HEK293 (cell line): ENCODE data around the gene SAP25.

Experiments used
- CTCF ChIA-PET: fragments of 350-600 bp; formaldehyde crosslinking; extraction: SDS; loops from one replicate; lab custom pipeline; 2021; ENCODE audit warnings: antibody characterized with exemption; lab: Yijun Ruan, JAX
- POLR2A ChIA-PET: fragments of 300-600 bp; formaldehyde crosslinking; extraction: SDS; loops from one replicate; lab custom pipeline; 2020; ENCODE audit warnings: antibody characterized with exemption, inconsistent platforms; lab: Yijun Ruan, JAX
- H3K27ac ChIP-seq: fragments of 200-500 bp; sonication (Bioruptor generic); 2 replicates; pipeline ENCODE4 v1.5.1; 2014; ENCODE audit warnings: low read depth, low read length, control low read depth, inconsistent platforms; ENCODE audit errors: extremely low read depth
- H3K36me3 ChIP-seq, 2 experiments: fragments of 200-500 bp in 1 of 2; sonication (Bioruptor generic) in 1 of 2; 1 replicate in 1 of 2; 2 replicates in 1 of 2; pipeline ENCODE4 v1.5.1; 2014 to 2017; ENCODE audit warnings: inconsistent platforms in 2 of 2, low read length in 2 of 2; ENCODE audit not compliant: control insufficient read depth in 2 of 2, insufficient read depth in 1 of 2
- H3K4me1 ChIP-seq: fragments of 200-500 bp; sonication (Bioruptor generic); 2 replicates; pipeline ENCODE4 v1.5.1; 2014; ENCODE audit warnings: mild to moderate bottlenecking, low read length, inconsistent platforms; ENCODE audit not compliant: control insufficient read depth, insufficient read depth
- H3K4me3 ChIP-seq: 2 replicates; pipeline ENCODE4 v1.5.1; 2011; ENCODE audit warnings: low read depth, mild to moderate bottlenecking, control low read depth, low read length, moderate library complexity
- H3K9me3 ChIP-seq: fragments of 200-500 bp; sonication (Bioruptor generic); 2 replicates; pipeline ENCODE4 v1.5.1; 2014; ENCODE audit warnings: low read depth, low read length, inconsistent platforms; ENCODE audit not compliant: control insufficient read depth, insufficient read depth
- CTCF ChIP-seq: fragments of 450-650 bp; formaldehyde crosslinking; IDR thresholded peaks from 2 replicates; pipeline ENCODE4 v1.5.1; 2016; ENCODE audit warnings: missing biosample characterization, missing genetic modification characterization
- HOXA7 ChIP-seq: sonication (generic); formaldehyde crosslinking; IDR thresholded peaks from 2 replicates; pipeline ENCODE4 v1.8.1; 2022; ENCODE audit warnings: missing genetic modification reagents, borderline replicate concordance
- INSM2 ChIP-seq: fragments of 450-650 bp; formaldehyde crosslinking; IDR thresholded peaks from 2 replicates; pipeline ENCODE4 v1.5.1; 2016; ENCODE audit warnings: missing biosample characterization, missing genetic modification characterization
- KLF17 ChIP-seq: fragments of 450-650 bp; formaldehyde crosslinking; IDR thresholded peaks from 2 replicates; pipeline ENCODE4 v1.5.1; 2016; ENCODE audit warnings: missing biosample characterization, missing genetic modification characterization
- KLF8 ChIP-seq: fragments of 450-650 bp; formaldehyde crosslinking; IDR thresholded peaks from 2 replicates; pipeline ENCODE4 v1.5.1; 2016; ENCODE audit warnings: missing biosample characterization, missing genetic modification characterization
- RBAK ChIP-seq: fragments of 450-650 bp; formaldehyde crosslinking; IDR thresholded peaks from 2 replicates; pipeline ENCODE4 v1.5.1; 2016; ENCODE audit warnings: missing biosample characterization, missing genetic modification characterization
- TSHZ1 ChIP-seq: fragments of 450-650 bp; formaldehyde crosslinking; IDR thresholded peaks from 2 replicates; pipeline ENCODE4 v1.5.1; 2016; ENCODE audit warnings: missing biosample characterization, missing genetic modification characterization, borderline replicate concordance
- ZBTB1 ChIP-seq: fragments of 450-650 bp; formaldehyde crosslinking; IDR thresholded peaks from 2 replicates; pipeline ENCODE4 v1.5.1; 2016; ENCODE audit warnings: missing biosample characterization, missing genetic modification characterization
- ZBTB20 ChIP-seq: fragments of 450-650 bp; formaldehyde crosslinking; IDR thresholded peaks from 2 replicates; pipeline ENCODE4 v1.5.1; 2016; ENCODE audit warnings: missing biosample characterization, missing genetic modification characterization
- ZBTB48 ChIP-seq: fragments of 450-650 bp; formaldehyde crosslinking; IDR thresholded peaks from 2 replicates; pipeline ENCODE4 v1.5.1; 2016; ENCODE audit warnings: missing biosample characterization, missing genetic modification characterization
- ZBTB6 ChIP-seq: fragments of 450-650 bp; formaldehyde crosslinking; IDR thresholded peaks from 2 replicates; pipeline ENCODE4 v1.5.1; 2017; ENCODE audit warnings: missing biosample characterization, missing genetic modification characterization
- ZFP3 ChIP-seq: fragments of 450-650 bp; formaldehyde crosslinking; IDR thresholded peaks from 2 replicates; pipeline ENCODE4 v1.5.1; 2016; ENCODE audit warnings: low read depth, missing biosample characterization, missing genetic modification characterization
- ZNF133 ChIP-seq: fragments of 450-650 bp; formaldehyde crosslinking; IDR thresholded peaks from 2 replicates; pipeline ENCODE4 v1.5.1; 2016; ENCODE audit warnings: missing biosample characterization, missing genetic modification characterization
- ZNF280C ChIP-seq: fragments of 450-650 bp; formaldehyde crosslinking; IDR thresholded peaks from 2 replicates; pipeline ENCODE4 v1.5.1; 2016; ENCODE audit warnings: missing biosample characterization, missing genetic modification characterization
- ZNF473 ChIP-seq: fragments of 450-650 bp; formaldehyde crosslinking; IDR thresholded peaks from 2 replicates; pipeline ENCODE4 v1.5.1; 2017; ENCODE audit warnings: missing biosample characterization, missing genetic modification characterization
- ZNF513 ChIP-seq: fragments of 450-650 bp; IDR thresholded peaks from 2 replicates; pipeline ENCODE4 v1.5.1; 2018; ENCODE audit warnings: missing biosample characterization, missing genetic modification characterization
- ZNF560 ChIP-seq: fragments of 450-650 bp; formaldehyde crosslinking; IDR thresholded peaks from 2 replicates; pipeline ENCODE4 v1.5.1; 2017; ENCODE audit warnings: missing biosample characterization, missing genetic modification characterization, borderline replicate concordance
- ZNF561 ChIP-seq: fragments of 450-650 bp; IDR thresholded peaks from 2 replicates; pipeline ENCODE4 v1.5.1; 2018; ENCODE audit warnings: missing biosample characterization, missing genetic modification characterization, borderline replicate concordance
- ZNF610 ChIP-seq: fragments of 450-650 bp; formaldehyde crosslinking; IDR thresholded peaks from 2 replicates; pipeline ENCODE4 v1.5.1; 2016; ENCODE audit warnings: missing biosample characterization, missing genetic modification characterization, borderline replicate concordance
- ZNF777 ChIP-seq: fragments of 450-650 bp; formaldehyde crosslinking; IDR thresholded peaks from 2 replicates; pipeline ENCODE4 v1.5.1; 2017; ENCODE audit warnings: missing biosample characterization, missing genetic modification characterization, borderline replicate concordance
- ZNF837 ChIP-seq: fragments of 450-650 bp; formaldehyde crosslinking; IDR thresholded peaks from 2 replicates; pipeline ENCODE4 v1.5.1; 2016; ENCODE audit warnings: missing biosample characterization, missing genetic modification characterization
- TF ChIP-seq, protein P1 (sequence below): fragments of 450-650 bp; formaldehyde crosslinking; optimal IDR thresholded peaks from 2 replicates; pipeline ENCODE3; 2016; ENCODE audit warnings: missing biosample characterization, mild to moderate bottlenecking, missing genetic modification characterization

SAP25 gene

DNA sequence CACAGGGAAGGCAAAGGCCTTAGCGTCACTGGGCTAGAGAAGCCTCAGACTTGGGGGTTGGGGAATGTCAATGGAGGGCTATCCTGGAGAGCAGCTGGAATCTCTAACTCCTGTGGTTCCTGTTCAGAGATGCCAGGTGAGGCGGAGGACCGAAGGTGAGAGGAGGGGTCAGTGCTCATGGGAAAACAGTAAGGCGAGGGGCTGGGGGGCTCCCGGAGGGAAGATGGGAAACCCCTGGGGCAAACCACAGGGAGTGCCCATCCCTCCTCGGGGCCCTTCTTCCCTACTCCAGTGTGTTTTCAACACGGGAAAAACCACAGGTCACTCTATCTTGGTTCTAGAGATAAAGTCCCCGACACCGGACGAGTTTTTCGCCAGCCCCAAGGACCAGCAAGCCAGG lies 8.9 kb upstream of the SAP25 start (continued):
- TF ChIP-seq ZBTB48 (tag by site-specific recombination) = no peak
- TF ChIP-seq ZNF133 (tag by site-specific recombination) = no peak
- TF ChIP-seq CTCF = no peak
- no peak for TF ChIP-seq ZNF610 (tag by site-specific recombination)
- no peak for TF ChIP-seq ZBTB6 (tag by site-specific recombination)
- no peak for TF ChIP-seq INSM2 (tag by site-specific recombination)
- TF ChIP-seq RBAK = no peak

GRCh38 chr7:100582041-100582579 lies 8.4 kb upstream of the SAP25 start:
- ChIA-PET POLR2A (no interaction called here), CTCF (interaction anchor here (0.7 to 0.8 kb wide), 2 partner anchors 109 to 113 kb away, joined by 3 read pairs; no protein-coding TSS in a partner anchor)
- no peak overlapping the region for H3K27ac ChIP-seq
- H3K9me3 ChIP-seq = no peaks in the 10 kb centered on the region
- H3K4me1 ChIP-seq = peaks cover 12% of the 10 kb centered on the region
- H3K36me3 ChIP-seq = peaks cover 6 to 42% of the 10 kb centered on the region in 2 experiments; a peak in 2 of 3 replicates
- no peak overlapping the region for H3K4me3 ChIP-seq
- TF ChIP-seq ZNF473 (tag by site-specific recombination) (no peak), HOXA7 (CRISPR knock-in tag) (no peak), ZBTB1 (no peak), TSHZ1 (tag by site-specific recombination) (no peak), ZFP3 (no peak), ZNF837 (no peak), KLF17 (tag by site-specific recombination) (no peak), ZNF513 (tag by site-specific recombination) (no peak), ZNF280C (tag by site-specific recombination) (no peak), ZNF560 (tag by site-specific recombination) (no peak), ZBTB20 (tag by site-specific recombination) (no peak), KLF8 (tag by site-specific recombination) (no peak), ZNF777 (no peak), ZNF561 (tag by site-specific recombination) (no peak)
- TF ChIP-seq, protein P1, sequence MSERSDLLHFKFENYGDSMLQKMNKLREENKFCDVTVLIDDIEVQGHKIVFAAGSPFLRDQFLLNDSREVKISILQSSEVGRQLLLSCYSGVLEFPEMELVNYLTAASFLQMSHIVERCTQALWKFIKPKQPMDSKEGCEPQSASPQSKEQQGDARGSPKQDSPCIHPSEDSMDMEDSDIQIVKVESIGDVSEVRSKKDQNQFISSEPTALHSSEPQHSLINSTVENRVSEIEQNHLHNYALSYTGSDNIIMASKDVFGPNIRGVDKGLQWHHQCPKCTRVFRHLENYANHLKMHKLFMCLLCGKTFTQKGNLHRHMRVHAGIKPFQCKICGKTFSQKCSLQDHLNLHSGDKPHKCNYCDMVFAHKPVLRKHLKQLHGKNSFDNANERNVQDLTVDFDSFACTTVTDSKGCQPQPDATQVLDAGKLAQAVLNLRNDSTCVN = no peak
